Measurements from ENCODE around the gene CYSRT1. TPM values are rescaled to one million over a fixed set of nuclear protein-coding genes. Genes with fewer than 3 reads are reported as not detected.

Gene CYSRT1
- total RNA-seq, 1 donor from 2014 or later, result 0.59 TPM

GRCh38 chr9:137218754-137219271, 6.2 kb upstream of the CYSRT1 start:
- DNase-seq (no peak), ATAC-seq (peak; percentile 2 to 44)
- Histone ChIP-seq H3K9me3 (no peaks in the 10 kb centered on the region), H3K27ac (peak overlapping the region; percentile 46), H3K4me1 (peaks cover 33% of the 10 kb centered on the region), H3K27me3 (ENCODE audit: low read depth) (no peaks in the 10 kb centered on the region), H3K4me3 (no peak overlapping the region), H3K36me3 (peaks cover 16% of the 10 kb centered on the region)
- intact Hi-C loops (cut with DNase I), result no loop called here
- TF ChIP-seq CTCF (IDR thresholded peaks at IDR 0.05), result no peak

- Histone ChIP-seq H3K36me3 (peaks cover 16% of the 10 kb centered on the region), H3K27me3 (ENCODE audit: low read depth) (no peaks in the 10 kb centered on the region), H3K4me1 (peaks cover 41% of the 10 kb centered on the region), H3K4me3 (no peak overlapping the region), H3K27ac (no peak overlapping the region), H3K9me3 (no peaks in the 10 kb centered on the region)
- no peak for DNase-seq
- no peak for ATAC-seq
- no peak for TF ChIP-seq CTCF (IDR thresholded peaks at IDR 0.05)
- intact Hi-C loops (cut with DNase I), result no loop called here
Observed at GRCh38 chr9:137219757-137220316, 5.1 kb upstream of the CYSRT1 start.

- no peak for TF ChIP-seq CTCF (IDR thresholded peaks at IDR 0.05)
- no peaks in the 10 kb centered on the region for H3K27me3 ChIP-seq (ENCODE audit: low read depth)
- peaks cover 41% of the 10 kb centered on the region for H3K4me1 ChIP-seq
- H3K36me3 ChIP-seq, result peaks cover 12% of the 10 kb centered on the region
- intact Hi-C loops (cut with DNase I), result no loop called here
- no peak overlapping the region for H3K4me3 ChIP-seq
- H3K27ac ChIP-seq, result no peak overlapping the region
- DNase-seq (no peak), ATAC-seq (no peak)
- no peaks in the 10 kb centered on the region for H3K9me3 ChIP-seq
Observed at GRCh38 chr9:137220317-137221094, 4.5 kb upstream of the CYSRT1 start.

- Histone ChIP-seq H3K4me1 (peaks cover 41% of the 10 kb centered on the region), H3K9me3 (no peaks in the 10 kb centered on the region), H3K4me3 (no peak overlapping the region), H3K27ac (no peak overlapping the region), H3K36me3 (peaks cover 6% of the 10 kb centered on the region), H3K27me3 (ENCODE audit: low read depth) (no peaks in the 10 kb centered on the region)
- DNase-seq, result no peak
- intact Hi-C loops (cut with DNase I), result no loop called here
- TF ChIP-seq CTCF (IDR thresholded peaks at IDR 0.05), result no peak
- ATAC-seq, result no peak
Observed at GRCh38 chr9:137221095-137221505, 3.9 kb upstream of the CYSRT1 start.

- intact Hi-C loops (cut with DNase I), result no loop called here
- Histone ChIP-seq H3K9me3 (no peaks in the 10 kb centered on the region), H3K27me3 (ENCODE audit: low read depth) (no peaks in the 10 kb centered on the region), H3K36me3 (peaks cover under 1% of the 10 kb centered on the region), H3K4me1 (peaks cover 46% of the 10 kb centered on the region), H3K27ac (no peak overlapping the region), H3K4me3 (peak overlapping the region; percentile 50)
- DNase-seq, result no peak
- TF ChIP-seq CTCF (IDR thresholded peaks at IDR 0.05), result no peak
- ATAC-seq, result no peak
Observed at GRCh38 chr9:137221506-137222111, 3.4 kb upstream of the CYSRT1 start.

All from lower lobe of right lung (tissue), 2 donors.